ENCODE data around the gene C1R.

DNA sequence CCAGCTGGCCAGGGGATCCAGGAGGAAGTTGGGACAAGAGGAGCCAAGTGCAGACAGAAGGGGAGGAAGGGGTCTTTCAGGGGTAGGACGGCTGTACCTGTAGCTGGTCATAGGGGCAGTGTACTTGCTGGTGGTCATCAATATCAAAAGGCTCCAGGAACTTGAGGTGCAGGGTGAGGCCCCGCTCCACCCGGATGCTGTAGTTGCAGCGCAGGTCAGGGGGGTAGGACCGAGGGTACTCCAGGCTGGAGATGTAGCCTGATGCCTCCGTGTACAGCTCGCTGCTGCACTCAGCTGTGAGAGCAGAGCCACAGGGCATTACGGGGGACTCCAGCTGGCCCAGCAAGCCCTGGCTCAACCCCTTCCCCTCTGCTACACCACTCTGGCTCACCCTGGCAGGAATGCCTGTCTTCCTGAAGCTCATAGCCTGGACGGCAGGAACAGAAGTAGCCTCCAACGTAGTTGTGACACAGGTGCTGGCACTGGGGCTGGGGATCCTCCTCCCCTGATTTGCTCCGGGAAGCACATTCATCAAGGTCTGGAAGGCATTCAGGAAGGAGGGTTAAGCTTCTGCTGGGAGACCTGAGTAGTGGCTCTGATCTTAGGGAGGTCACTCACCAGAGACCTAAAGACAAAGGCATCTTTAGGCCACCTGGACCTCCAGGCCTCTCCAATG, 2.9 kb downstream of the C1R start:
- TF ChIP-seq, protein P1, sequence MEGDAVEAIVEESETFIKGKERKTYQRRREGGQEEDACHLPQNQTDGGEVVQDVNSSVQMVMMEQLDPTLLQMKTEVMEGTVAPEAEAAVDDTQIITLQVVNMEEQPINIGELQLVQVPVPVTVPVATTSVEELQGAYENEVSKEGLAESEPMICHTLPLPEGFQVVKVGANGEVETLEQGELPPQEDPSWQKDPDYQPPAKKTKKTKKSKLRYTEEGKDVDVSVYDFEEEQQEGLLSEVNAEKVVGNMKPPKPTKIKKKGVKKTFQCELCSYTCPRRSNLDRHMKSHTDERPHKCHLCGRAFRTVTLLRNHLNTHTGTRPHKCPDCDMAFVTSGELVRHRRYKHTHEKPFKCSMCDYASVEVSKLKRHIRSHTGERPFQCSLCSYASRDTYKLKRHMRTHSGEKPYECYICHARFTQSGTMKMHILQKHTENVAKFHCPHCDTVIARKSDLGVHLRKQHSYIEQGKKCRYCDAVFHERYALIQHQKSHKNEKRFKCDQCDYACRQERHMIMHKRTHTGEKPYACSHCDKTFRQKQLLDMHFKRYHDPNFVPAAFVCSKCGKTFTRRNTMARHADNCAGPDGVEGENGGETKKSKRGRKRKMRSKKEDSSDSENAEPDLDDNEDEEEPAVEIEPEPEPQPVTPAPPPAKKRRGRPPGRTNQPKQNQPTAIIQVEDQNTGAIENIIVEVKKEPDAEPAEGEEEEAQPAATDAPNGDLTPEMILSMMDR (IDR thresholded peaks at IDR 0.05) = no peak
- no peak for TF ChIP-seq POLR2AphosphoS5 (IDR thresholded peaks at IDR 0.05; ENCODE audit: low read depth, low read length)
- TF ChIP-seq, protein P2, sequence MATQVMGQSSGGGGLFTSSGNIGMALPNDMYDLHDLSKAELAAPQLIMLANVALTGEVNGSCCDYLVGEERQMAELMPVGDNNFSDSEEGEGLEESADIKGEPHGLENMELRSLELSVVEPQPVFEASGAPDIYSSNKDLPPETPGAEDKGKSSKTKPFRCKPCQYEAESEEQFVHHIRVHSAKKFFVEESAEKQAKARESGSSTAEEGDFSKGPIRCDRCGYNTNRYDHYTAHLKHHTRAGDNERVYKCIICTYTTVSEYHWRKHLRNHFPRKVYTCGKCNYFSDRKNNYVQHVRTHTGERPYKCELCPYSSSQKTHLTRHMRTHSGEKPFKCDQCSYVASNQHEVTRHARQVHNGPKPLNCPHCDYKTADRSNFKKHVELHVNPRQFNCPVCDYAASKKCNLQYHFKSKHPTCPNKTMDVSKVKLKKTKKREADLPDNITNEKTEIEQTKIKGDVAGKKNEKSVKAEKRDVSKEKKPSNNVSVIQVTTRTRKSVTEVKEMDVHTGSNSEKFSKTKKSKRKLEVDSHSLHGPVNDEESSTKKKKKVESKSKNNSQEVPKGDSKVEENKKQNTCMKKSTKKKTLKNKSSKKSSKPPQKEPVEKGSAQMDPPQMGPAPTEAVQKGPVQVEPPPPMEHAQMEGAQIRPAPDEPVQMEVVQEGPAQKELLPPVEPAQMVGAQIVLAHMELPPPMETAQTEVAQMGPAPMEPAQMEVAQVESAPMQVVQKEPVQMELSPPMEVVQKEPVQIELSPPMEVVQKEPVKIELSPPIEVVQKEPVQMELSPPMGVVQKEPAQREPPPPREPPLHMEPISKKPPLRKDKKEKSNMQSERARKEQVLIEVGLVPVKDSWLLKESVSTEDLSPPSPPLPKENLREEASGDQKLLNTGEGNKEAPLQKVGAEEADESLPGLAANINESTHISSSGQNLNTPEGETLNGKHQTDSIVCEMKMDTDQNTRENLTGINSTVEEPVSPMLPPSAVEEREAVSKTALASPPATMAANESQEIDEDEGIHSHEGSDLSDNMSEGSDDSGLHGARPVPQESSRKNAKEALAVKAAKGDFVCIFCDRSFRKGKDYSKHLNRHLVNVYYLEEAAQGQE (IDR thresholded peaks at IDR 0.05; ENCODE audit: insufficient read depth in 1 of 2, low read depth in 2 of 2, low read length in 1 of 2) = no peak
- TF ChIP-seq SIN3A (IDR thresholded peaks at IDR 0.05; ENCODE audit: borderline replicate concordance, insufficient read depth, low read depth, low read length) = no peak
- no peak for TF ChIP-seq TCF7L2 (IDR thresholded peaks at IDR 0.05; ENCODE audit: low read depth, low read length)

Data from Panc1 (cell line).